ENCODE data around the gene WFS1. TPM values are rescaled to one million over a fixed set of nuclear protein-coding genes. Genes with fewer than 3 reads are reported as not detected.

The WFS1 gene
- total RNA-seq, 1 donor from 2014 or later: 5.1 TPM

GRCh38 chr4:6280365-6280996 is 10.8 kb downstream of the WFS1 start:
- DNase-seq: no peak

GRCh38 chr4:6281436-6282313 is 12.0 kb downstream of the WFS1 start:
- DNase-seq: no peak

- no peak for DNase-seq
Observed at GRCh38 chr4:6282314-6282771, 12.7 kb downstream of the WFS1 start.

GRCh38 chr4:6283282-6283681 is 13.6 kb downstream of the WFS1 start:
- no peak for DNase-seq

GRCh38 chr4:6287017-6287788 is 17.6 kb downstream of the WFS1 start:
- DNase-seq: no peak

- no peak for DNase-seq
Observed at GRCh38 chr4:6288342-6288741, 18.7 kb downstream of the WFS1 start.

GRCh38 chr4:6288871-6289270 is 19.2 kb downstream of the WFS1 start:
- DNase-seq: no peak

- DNase-seq: no peak
Observed at GRCh38 chr4:6290256-6290655, 20.6 kb downstream of the WFS1 start.

- DNase-seq: no peak
Observed at GRCh38 chr4:6290769-6291547, 21.3 kb downstream of the WFS1 start.

GRCh38 chr4:6291784-6292297 is 22.2 kb downstream of the WFS1 start:
- no peak for DNase-seq

GRCh38 chr4:6292376-6293096 is 22.9 kb downstream of the WFS1 start:
- no peak for DNase-seq

GRCh38 chr4:6293097-6293445 is 23.4 kb downstream of the WFS1 start:
- DNase-seq: no peak

GRCh38 chr4:6293661-6294060 is 24.0 kb downstream of the WFS1 start:
- no peak for DNase-seq

- no peak for DNase-seq
Observed at GRCh38 chr4:6294705-6295421, 25.2 kb downstream of the WFS1 start.

GRCh38 chr4:6295495-6295894 is 25.8 kb downstream of the WFS1 start:
- no peak for DNase-seq

- no peak for DNase-seq
Observed at GRCh38 chr4:6296026-6296425, 26.4 kb downstream of the WFS1 start.

GRCh38 chr4:6297266-6297815 is 27.7 kb downstream of the WFS1 start:
- DNase-seq: no peak

- no peak for DNase-seq
Observed at GRCh38 chr4:6298035-6298434, 28.4 kb downstream of the WFS1 start.

- DNase-seq: no peak
Observed at GRCh38 chr4:6298852-6299251, 29.2 kb downstream of the WFS1 start.

- no peak for DNase-seq
Observed at GRCh38 chr4:6299875-6300274, 30.2 kb downstream of the WFS1 start.

Measured in occipital lobe (tissue), 2 donors.